Fibroblast of skin of abdomen (primary cell): ENCODE results near the gene TSPAN16. TPM values are rescaled to one million over a fixed set of nuclear protein-coding genes. Genes with fewer than 3 reads are reported as not detected.

ENCODE experiments used
- DNase-seq: peaks from one replicate; pipeline ENCODE4 v3.0.0-alpha.2; 2013
- polyA plus RNA-seq, 2 experiments: library from polyadenylated mRNA; unstranded; fragments of 120-200 nt; gene quantifications; one replicate each; pipeline ENCODE4 v1.2.1, GENCODE V29; 2013; ENCODE audit not compliant: insufficient read length in 2 of 2

TSPAN16 gene
- polyA plus RNA-seq (2013, experiment 1 of 2; ENCODE audit: insufficient read length), result not detected
- not detected for polyA plus RNA-seq (2013, experiment 2 of 2; ENCODE audit: insufficient read length)

DNA sequence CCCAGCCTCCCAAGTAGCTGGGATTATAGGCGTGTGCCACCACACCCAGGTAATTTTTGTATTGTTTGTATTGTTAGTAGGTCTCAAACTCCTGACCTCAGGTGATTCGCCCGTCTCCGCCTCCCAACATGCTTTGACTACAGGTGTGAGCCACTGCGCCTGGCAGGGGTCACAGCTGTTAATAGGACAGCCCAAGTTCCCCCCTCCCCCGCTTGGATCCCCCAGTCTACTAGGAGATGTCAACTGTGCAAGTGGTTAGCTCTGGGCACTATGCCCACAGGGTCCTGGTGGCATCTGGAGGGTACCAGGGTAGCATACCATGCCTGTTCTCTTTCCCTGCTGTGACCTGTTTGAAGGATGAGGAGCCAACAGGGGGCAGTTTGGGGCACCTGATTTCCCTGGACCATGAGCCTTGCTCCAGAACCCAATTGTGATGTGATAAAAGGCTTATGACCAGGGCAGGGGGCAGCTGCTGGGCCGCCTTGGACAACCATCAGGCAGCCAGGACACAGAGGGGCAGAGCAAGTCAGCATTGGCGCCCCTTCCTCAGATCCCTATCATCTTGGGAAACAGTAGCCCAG lies at the start of gene TSPAN16:
Gene TSPAN16, plus strand, starts transcription at position 496 of the 581 bp plus-strand sequence. CDS start 138 bp downstream, outside the sequence.
- DNase-seq, result no peak

- no peak for DNase-seq
These were observed 49.0 kb upstream of the TSPAN16 start for GRCh38 chr19:11246941-11247340.

DNA sequence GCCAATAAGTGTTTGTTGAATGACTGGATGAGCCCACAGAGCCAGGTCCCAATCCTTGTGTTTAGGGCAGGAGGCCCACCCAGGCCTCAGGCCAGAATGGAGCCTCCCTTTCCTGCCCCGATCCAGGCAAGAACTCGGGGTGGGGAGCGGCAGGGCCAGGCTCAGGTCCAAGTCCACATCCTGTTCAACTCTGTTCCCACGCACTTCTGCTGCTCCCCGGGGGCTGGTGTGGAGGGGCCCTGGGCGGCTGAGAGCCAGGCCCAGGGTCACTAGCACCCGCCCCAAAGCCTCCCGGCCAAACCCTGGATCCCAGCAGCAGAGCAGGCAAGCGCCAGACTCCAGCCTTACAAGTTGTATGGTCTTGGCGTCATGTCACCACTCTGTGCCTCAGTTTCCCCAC lies 48.6 kb upstream of the TSPAN16 start:
- no peak for DNase-seq

DNA sequence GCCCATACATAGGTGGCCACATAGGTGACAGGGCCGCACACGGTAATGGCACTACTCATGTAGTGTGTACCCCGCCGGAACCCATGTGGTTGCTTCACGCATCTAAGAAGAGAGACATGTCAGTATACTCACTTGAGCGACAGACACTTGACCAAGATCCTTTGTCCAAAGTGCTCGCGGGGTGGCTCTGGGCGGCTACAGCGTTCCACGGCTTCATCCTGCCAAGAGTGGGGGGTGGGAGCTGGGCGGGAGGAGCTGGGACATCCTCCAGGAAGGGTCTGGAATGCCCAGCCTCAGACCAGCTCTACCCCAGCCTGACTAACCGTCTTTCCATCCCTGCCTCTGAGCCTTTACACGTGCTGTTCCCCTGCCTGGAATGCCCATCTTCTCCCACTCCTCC lies 48.0 kb upstream of the TSPAN16 start:
- no peak for DNase-seq

GRCh38 chr19:11248852-11249251 lies 47.1 kb upstream of the TSPAN16 start:
- no peak for DNase-seq

DNA sequence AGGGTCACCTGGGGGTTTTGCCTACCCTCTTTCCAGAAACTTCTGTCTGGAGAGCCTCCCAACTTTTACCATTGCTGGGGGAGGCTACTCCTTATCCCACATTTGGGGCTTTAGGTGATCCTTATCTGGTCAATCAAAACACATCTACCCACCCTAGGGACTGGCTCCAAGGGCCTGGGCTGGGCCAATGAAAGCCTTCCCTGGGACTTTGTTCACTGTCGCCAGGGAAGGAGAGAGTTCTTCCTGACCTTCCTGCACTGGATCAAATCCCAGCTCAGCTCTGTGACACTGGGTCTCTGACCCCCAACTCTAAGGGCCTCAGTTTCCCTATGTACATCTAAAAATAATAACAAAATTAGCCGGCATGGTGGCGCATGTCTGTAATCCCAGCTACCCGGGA lies 44.7 kb upstream of the TSPAN16 start:
- no peak for DNase-seq

- DNase-seq, result no peak
These were observed 44.2 kb upstream of the TSPAN16 start for GRCh38 chr19:11251650-11252314.

- no peak for DNase-seq
These were observed 43.1 kb upstream of the TSPAN16 start for GRCh38 chr19:11252665-11253355.

DNA sequence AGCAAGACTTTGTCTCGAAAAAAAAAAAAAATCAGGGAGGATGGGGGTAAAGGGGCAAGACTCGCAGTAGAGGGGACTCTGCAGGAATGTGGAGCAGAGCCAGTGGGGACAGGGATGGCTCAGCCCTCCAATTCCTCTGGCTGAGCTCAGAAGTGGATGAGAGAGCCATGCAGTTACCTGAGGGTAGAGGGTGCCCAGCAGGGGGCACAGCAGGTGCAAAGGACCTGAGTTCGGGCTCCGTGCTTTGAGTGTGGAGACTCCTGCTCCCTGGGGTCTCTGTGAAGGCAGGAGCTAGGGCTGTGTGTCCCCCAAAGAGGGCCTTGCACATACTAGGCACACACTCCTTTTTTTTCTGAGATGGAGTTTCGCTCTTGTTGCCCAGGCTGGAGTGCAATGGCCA lies 41.3 kb upstream of the TSPAN16 start:
- DNase-seq, result no peak

DNA sequence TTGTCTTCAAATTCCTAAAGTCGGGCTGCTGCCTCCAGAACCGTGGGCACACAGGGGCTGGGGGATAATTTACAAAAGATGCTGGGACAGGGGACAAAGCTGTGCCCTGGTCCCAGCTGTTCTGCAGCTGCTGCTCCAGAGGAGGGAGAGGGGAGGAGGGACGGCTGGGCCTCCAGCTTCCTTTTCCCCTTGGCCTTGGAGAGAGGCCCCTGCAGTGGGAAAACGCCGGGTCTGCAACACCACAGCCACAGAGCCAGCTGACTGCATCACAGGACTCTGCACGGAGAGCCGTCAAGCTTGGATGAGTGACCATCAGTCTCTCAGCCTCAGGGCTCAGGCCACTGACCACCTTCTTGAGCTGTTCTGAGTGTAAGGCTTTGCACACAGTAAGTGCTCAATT lies 39.8 kb upstream of the TSPAN16 start:
- DNase-seq, result no peak

GRCh38 chr19:11257846-11258380 lies 38.0 kb upstream of the TSPAN16 start:
- no peak for DNase-seq

- no peak for DNase-seq
These were observed 35.0 kb upstream of the TSPAN16 start for GRCh38 chr19:11260996-11261395.

- no peak for DNase-seq
These were observed 34.5 kb upstream of the TSPAN16 start for GRCh38 chr19:11261431-11261970.

- DNase-seq, result peak; percentile 25
These were observed 33.8 kb upstream of the TSPAN16 start, which contains the start of gene DOCK6 for GRCh38 chr19:11261971-11262839. Gene DOCK6, minus strand, starts transcription at chr19:11262524. Its CDS starts 84 bp downstream, at chr19:11262440.

DNA sequence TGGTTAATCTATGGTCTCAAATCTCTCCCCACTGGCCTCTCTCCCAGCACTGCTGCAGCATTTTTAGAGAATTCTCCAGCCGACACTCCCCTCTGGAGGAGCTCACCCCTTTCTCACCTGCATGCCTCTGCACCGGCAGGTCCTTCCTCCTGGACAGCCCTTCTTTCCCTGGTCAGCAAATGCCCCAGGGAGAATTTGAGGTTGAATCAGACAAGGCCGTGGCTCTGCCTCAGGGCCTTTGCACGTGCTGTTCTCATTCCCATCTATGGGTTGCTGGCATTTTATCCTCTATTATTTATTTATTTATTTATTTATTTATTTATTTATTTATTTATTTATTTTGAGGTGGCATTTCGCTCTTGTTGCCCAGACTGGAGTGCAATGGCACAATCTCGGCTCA lies 32.2 kb upstream of the TSPAN16 start:
- DNase-seq, result no peak

- DNase-seq, result no peak
These were observed 31.3 kb upstream of the TSPAN16 start for GRCh38 chr19:11264452-11265176.

- no peak for DNase-seq
These were observed 30.7 kb upstream of the TSPAN16 start for GRCh38 chr19:11265177-11265784.

GRCh38 chr19:11265785-11266236 lies 30.1 kb upstream of the TSPAN16 start:
- DNase-seq, result no peak

- no peak for DNase-seq
These were observed 28.5 kb upstream of the TSPAN16 start for GRCh38 chr19:11267316-11268085.

DNA sequence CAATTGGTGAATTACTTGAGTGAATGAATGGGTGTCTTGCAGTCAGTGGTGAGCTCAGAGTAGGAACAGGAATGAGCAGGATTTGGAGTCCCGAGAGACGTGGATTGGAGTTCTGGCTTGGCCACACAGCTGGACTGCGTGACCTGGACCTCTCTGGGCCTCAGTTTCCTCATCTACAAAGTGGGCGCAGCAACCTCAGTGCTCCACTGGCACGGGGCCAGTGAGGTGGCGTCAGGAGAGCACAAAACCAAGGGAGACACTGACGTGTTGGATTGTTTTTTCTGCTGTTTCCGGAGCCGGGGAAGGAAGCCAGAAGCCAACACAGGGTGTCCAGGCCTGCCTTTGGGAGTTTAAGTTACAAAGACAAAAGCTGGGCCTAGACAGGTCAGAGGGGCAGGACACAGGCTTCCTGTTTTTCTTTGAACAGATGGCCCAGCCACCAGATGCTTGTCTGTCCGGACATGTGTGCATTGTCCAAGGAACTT lies 27.1 kb upstream of the TSPAN16 start:
- peak; percentile 41 for DNase-seq
